Measurements from ENCODE around the gene SULT4A1. TPM values are rescaled to one million over a fixed set of nuclear protein-coding genes. Genes with fewer than 3 reads are reported as not detected.

The SULT4A1 gene
- polyA plus RNA-seq, 1 of the 3 experiments (the other 2 are of a cell fraction), result 3.9 TPM

GRCh38 chr22:43878079-43878795, 15.9 kb upstream of the SULT4A1 start:
- Histone ChIP-seq H3K4me2 (no peak overlapping the region), H3K27ac (ENCODE audit: low read depth in 2 of 2, low read length in 1 of 2) (no peak overlapping the region), H3K36me3 (replicated peaks in 1 of 2; ENCODE audit: control insufficient read depth in 1 of 2, insufficient read depth in 2 of 2, low read length in 1 of 2) (no peaks in the 10 kb centered on the region), H2AFZ (ENCODE audit: low read depth) (no peak overlapping the region), H4K20me1 (ENCODE audit: insufficient read depth) (no peaks in the 10 kb centered on the region), H3K9ac (no peak overlapping the region), H3K79me2 (ENCODE audit: insufficient read depth) (no peaks in the 10 kb centered on the region), H3K4me3 (ENCODE audit: low read depth in 2 of 2, low read length in 1 of 2) (no peak overlapping the region), H3K4me1 (ENCODE audit: control insufficient read depth in 1 of 2, insufficient read depth in 2 of 2, low read depth in 1 of 2, low read length in 1 of 2) (no peaks in the 10 kb centered on the region), H3K27me3 (ENCODE audit: insufficient read depth) (no peaks in the 10 kb centered on the region), H3F3A (replicated peaks; ENCODE audit: insufficient read depth) (no peaks in the 10 kb centered on the region), H3K9me3 (no peaks in the 10 kb centered on the region), H3K9me2 (no peaks in the 10 kb centered on the region)
- no peak for DNase-seq
- POLR2A ChIA-PET, result no interaction called here
- TF ChIP-seq FOXM1 (IDR thresholded peaks at IDR 0.05; ENCODE audit: low read depth) (no peak), RAD21 (IDR thresholded peaks at IDR 0.05; ENCODE audit: low read length) (no peak), GATA2 (CRISPR knock-in tag; IDR thresholded peaks at IDR 0.05) (no peak), USF1 (IDR thresholded peaks at IDR 0.05; ENCODE audit: borderline replicate concordance, low read depth) (no peak), CTCF (IDR thresholded peaks at IDR 0.05) (no peak), GABPA (IDR thresholded peaks at IDR 0.05; ENCODE audit: low read depth) (no peak), RFX5 (IDR thresholded peaks at IDR 0.05; ENCODE audit: low read length) (no peak), REST (IDR thresholded peaks at IDR 0.05; ENCODE audit: low read depth, low read length) (no peak), FOXJ3 (CRISPR knock-in tag; IDR thresholded peaks at IDR 0.05) (no peak), TCF12 (IDR thresholded peaks at IDR 0.05) (no peak), USF2 (IDR thresholded peaks at IDR 0.05; ENCODE audit: borderline replicate concordance, low read depth, low read length) (no peak), TAF1 (IDR thresholded peaks at IDR 0.05; ENCODE audit: borderline replicate concordance, low read depth, low read length) (no peak), MXI1 (IDR thresholded peaks at IDR 0.05; ENCODE audit: low read depth, low read length) (no peak)
- CTCF ChIA-PET, result no interaction called here
- WGBS (ENCODE audit: low lambda C conversion rate), result 44% methylated on average over 8 of the region's 12 CpGs

All from SK-N-SH (cell line).